HG03108 (cell line): ENCODE data around the gene AP1AR.
"Not testable (repeated sequence)": the region's sequence is repeated elsewhere in the genome, so short reads cannot be mapped to it uniquely, and the experiment has no call there.

Experiments
- ATAC-seq: cut with Tn5 transposase; IDR thresholded peaks from one replicate; pipeline ENCODE4 v1.9.1; 2021; ENCODE audit warnings: moderate library complexity; ENCODE audit not compliant: unreplicated experiment

The AP1AR gene, protein sequence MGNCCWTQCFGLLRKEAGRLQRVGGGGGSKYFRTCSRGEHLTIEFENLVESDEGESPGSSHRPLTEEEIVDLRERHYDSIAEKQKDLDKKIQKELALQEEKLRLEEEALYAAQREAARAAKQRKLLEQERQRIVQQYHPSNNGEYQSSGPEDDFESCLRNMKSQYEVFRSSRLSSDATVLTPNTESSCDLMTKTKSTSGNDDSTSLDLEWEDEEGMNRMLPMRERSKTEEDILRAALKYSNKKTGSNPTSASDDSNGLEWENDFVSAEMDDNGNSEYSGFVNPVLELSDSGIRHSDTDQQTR

DNA sequence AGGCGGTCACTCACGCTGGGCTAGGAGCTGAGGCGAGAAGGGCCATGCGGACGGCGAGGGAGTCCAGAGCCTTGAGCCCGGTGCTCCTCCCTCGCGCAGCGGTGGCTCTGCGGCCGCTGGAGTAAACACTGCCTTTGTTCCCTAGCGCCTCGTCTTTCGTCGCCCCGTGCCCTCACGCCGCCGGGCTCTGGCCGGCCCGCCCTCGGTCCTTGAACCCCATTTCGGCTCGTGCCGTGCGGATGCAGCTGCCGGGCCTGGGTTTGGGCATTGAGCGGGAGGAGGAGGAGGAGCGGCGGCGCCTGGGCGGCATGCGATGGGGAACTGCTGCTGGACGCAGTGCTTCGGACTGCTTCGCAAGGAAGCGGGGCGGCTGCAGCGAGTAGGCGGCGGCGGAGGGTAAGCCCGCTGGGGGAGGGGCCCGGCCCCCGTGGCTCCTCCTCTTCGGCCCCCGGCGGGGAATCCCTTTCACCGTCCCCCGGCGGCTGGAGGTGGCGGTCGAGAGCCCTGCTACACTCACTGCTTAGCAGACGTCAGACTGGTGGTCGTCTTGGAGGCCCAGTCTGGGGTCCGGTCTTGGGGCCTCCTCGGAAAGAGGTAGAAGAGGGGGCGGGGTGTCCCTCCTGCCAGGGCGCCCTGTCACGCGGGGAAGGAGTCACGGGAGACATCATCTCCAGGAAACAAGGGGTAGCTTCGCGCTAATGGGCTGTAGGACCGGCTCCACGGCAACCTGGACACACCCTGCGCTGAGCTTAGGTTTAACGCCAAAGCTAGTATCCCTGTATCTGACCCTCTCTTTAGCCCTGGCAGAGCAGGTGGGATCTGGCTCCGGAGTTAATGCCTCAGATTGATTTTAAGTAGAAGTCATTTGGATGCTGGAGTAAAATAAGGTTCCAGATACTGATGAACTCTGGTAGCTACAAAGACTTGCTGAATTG, at the start of gene AP1AR:
Gene AP1AR (plus strand): TSS at position 9 of the 935 bp plus-strand sequence. CDS start 305 bp downstream, at position 314.
- peak; percentile 52 for ATAC-seq

GRCh38 chr4:112182604-112183003, 49.0 kb upstream of the AP1AR start:
- ATAC-seq, result no peak

DNA sequence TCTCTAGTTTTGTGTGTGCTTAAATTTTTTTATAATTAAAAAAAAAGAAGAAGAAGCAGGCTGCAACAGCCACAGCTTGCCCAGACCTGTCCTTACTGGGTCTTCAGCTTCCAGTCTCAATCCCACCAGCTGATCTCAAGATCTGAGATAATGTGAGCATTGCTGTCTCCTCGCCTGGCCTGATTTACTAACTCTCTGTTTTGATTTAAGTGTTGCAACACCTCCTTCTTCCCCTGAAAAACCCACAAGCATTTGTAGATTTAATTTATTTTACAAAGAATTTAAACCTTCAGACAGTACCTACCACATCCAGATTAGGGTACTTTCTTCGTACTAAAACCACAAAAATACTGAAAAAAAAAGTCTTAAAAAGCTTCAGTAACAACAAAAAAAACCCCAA, 48.3 kb upstream of the AP1AR start:
- no peak for ATAC-seq

DNA sequence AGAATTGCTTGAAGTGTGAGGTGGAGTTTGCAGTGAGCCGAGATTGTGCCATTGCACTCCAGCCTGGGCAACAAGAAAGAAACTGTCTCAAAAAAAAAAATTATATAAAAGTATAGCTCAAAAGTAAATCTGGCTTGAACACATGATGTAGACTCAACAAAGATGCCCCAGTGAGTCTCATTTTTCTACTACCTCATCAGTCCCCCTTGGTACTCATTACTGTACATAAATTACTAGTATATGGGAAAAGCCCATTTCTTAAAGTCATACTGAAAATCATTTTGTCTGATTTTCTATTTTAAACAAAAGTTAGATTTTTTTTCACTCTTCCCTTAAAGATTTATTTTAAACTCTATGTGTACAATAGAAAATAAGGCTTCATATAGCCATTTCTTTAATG, 47.1 kb upstream of the AP1AR start:
- no peak for ATAC-seq

GRCh38 chr4:112185334-112185733, 46.3 kb upstream of the AP1AR start:
- ATAC-seq, result no peak

GRCh38 chr4:112185740-112186670, 45.6 kb upstream of the AP1AR start:
- ATAC-seq, result no peak

GRCh38 chr4:112189754-112190153, 41.8 kb upstream of the AP1AR start:
- ATAC-seq, result no peak

DNA sequence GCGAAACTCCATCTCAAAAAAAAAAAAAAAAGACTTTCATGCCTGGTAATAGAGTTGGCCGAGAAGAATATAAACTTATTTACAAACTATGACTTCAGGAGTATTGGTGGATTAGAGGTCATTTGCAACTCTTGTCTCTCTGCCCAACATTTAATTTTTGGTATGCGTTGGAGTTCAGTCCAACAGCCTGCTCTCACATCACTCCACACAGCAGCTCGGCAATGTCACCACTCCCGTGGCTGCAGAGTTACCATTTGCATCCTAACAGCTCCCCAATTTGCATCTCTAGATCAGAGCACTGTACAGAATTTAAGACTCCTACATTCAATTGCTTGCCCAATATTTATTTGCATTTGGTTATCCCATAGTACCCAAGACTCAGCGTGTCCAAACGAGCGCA, 40.9 kb upstream of the AP1AR start:
- ATAC-seq, result no peak

GRCh38 chr4:112196461-112196860, 35.1 kb upstream of the AP1AR start:
- no peak for ATAC-seq

GRCh38 chr4:112199041-112199440, 32.5 kb upstream of the AP1AR start:
- no peak for ATAC-seq

DNA sequence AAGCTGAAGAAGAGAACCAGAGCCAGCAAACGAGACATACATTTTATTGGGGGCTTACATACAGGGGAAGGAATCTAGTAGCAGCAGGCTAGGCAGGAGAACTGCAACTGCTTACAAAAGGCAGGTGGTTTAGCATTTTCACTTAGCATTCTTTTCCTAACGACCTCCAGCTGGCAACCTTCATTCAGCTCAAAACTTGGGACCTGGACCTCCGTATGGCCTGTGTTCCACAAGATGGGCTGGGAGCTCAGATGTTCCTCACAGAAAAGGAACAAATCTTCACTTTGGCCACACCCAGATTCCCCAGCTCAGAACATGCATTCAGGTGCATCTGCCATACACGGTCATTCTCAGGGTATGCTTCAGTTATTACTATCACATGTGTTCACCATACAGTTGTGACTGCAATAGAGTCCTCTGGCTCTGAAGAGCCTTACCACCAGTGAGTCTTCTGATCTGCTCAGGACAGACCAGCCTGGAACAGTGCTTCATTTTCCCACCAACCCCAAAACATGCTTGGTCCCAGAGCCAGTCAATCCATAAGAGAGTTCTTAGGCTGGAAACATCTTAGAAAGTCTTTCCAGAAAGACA, 29.6 kb upstream of the AP1AR start:
- no peak for ATAC-seq

DNA sequence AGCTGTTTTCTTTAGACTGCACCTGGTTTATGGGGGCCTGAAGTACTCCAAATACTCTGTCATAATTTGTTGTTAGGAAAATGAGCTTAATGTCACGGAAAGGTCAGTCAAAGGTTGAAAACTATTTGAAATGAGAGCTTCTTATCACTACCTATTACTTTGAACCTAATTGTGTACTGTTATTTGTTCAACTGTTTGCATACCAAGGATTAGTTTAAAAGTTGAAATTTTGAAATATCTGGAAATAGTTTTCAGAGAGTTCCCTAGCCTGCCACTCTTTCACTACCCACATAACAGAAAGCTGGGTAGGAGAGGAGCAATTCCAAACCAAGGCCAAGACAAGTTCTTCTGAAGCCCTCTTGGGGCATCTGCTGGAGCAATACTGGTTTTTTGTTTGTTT, 28.0 kb upstream of the AP1AR start:
- no peak for ATAC-seq

DNA sequence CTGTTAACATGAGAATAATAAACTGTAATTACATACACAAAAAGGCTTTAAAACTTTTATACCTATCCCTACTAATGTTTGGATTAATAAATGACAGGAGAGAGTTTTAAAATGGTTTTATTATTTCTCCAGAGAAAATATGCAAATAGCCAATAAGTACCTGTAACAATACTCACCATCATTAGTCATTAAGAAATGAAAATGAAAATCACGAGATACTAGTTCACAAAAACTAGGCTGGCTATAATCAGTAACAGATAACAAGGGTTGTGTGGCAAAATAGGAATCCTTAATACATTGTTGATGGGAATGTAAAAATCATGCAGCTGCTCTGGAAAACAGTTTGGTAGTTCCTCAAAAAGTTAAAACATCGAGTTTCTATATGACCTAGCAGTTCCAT, 25.2 kb upstream of the AP1AR start:
- ATAC-seq, result no peak

DNA sequence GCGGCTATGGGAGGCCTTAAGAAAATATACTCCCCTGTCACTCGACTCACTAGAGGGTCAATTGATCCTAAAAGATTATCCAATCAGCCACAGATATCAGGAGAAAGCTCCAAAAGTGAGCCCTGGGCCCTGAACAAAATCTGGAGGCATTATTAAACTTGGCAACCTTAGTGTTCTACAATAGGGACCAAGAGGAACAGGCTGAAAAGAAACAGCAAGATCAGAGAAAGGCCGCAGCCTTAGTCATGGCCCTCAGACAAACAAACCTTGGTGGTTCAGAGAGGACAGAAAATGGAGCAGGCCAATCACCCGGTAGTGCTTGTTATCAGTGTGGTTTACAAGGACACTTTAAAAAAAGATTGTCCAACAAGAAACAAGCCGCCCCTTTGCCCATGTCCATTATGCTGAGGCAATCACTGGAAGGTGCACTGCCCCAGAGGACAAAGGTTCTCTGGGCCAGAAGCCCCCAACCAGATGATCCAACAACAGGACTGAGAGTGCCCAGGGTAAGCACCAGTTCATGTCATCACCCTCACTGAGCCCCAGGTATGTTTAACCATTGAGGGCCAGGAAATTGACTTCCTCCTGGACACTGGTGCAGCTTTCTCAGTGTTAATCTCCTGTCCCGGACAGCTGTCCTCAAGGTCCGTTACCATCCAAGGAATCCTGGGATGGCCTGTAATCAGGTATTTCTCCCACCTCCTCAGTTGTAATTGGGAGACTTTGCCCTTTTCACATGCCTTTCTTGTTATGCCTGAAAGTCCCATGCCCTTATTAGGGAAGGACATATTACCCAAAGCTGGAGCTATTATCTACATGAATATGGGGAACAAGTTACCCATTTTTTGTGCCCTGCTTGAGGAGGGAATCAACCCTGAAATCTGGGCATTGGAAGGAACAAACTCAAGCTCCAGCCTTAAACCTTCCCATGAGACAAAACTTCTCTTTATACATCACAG, 23.2 kb upstream of the AP1AR start:
- ATAC-seq, result not testable (repeated sequence)

DNA sequence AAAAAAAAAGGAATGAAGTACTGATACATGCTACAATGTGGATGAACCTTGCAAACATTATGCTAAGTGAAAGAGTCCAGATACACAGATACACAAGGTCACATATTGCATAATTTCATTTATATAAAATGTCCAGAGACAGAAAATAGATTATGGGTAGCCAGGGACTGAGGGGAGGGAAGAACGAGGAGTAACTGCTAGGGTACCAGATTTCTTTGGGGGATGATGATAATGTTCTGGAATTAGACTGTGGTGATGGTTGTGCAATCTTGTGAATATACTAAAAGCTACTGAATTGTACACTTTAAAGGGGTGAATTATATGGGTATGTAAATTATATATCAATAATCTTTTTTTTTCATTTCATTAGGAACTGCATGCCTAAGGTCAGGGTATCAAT, 20.8 kb upstream of the AP1AR start:
- ATAC-seq, result no peak

GRCh38 chr4:112213091-112213490, 18.5 kb upstream of the AP1AR start:
- ATAC-seq, result no peak

GRCh38 chr4:112213856-112214255, 17.7 kb upstream of the AP1AR start:
- ATAC-seq, result no peak

DNA sequence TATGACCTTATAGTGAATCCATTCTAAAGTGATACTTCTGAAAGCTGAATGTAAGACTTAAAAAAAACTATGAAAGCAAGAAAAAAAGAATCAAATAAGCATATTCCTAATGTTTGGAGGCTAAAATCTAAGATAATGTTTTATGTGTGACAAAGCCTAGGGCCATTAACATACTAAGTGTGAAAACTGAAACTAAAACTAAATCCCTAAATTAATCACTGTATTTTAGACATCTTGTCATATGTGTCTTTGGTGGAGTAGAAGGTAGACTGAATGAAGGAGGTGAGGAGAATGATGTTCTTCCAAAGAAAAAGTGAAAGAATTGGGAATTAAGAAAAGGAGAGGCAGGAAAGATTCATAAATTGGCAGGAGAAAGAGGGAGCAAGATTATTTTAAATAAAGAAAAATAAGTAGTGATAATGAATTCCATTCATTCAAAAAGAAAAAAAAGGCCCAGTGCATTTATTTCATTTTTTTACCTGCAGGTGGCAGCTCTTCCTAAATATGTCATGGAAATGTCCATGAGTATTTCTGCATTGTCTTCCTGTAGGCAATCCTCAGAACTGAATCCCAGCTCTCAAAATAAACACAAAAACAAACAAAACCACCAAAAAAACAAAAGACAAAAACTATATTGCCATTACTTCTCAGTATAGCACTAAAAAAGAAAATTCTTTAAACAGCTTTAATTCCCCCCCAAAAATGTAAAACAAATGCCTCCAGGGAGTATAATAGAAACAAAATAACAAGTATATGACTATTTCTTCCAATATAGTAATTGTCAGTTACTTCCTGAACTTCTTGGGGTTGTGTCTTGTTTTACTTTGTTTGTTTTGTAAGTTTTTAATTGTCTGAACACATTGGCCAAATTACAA, 17.0 kb upstream of the AP1AR start:
- no peak for ATAC-seq
